ENCODE measurements around the gene GOLGA8M. TPM values are rescaled to one million over a fixed set of nuclear protein-coding genes. Genes with fewer than 3 reads are reported as not detected.
"Not testable (repeated sequence)": the region's sequence is repeated elsewhere in the genome, so short reads cannot be mapped to it uniquely, and the experiment has no call there.

The GOLGA8M gene
- total and polyA plus RNA-seq, 8 donors: 1.2 to 6.0 (median 3.2) TPM

DNA sequence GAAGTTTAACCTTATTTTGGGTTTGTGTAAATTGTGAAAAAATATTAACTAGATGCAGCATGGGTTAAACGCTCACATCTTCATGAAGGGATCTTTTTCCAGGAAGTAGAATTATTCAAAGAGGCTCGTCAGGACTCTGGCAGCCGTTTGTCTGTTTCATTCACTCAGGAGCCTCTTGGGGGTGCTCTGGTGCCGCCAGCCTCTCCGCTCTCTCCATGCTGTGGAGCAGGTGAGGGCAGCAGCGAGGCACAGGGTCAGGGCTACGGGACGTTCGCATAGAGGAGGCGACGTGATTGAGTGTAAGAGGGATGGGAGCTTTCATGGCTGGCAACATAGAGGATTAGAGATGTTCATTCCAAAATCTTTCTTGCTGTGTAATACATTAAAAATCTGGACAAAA lies 48.5 kb downstream of the GOLGA8M start:
- not testable (repeated sequence) for DNase-seq

DNA sequence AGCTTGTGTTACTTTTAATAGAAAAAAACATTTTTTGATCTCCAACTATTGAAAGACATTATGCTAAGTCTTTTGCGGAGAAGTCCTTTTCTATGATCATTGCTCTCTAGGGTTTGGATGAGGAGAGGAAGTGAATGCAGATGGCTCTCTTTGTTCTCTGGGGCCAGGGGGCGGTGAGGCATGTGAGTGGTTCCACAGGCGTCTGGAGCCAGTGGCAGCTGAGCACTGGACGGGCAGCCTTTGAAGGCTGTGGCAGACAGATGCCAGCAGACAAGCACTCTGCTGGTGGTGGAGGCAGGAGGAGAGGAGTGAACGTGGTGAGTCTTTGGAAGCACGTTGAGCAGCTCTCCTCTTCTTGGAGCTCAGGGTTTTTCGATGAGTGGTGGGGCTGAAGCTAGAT lies 51.5 kb downstream of the GOLGA8M start:
- H3K36me3 ChIP-seq; H3K4me3 ChIP-seq; DNase-seq; H3K4me1 ChIP-seq; ATAC-seq; intact Hi-C loops (cut with DNase I); H3K27me3 ChIP-seq; H3K9me3 ChIP-seq; H3K27ac ChIP-seq: not testable (repeated sequence)

More for the DNA sequence above, 48.5 kb downstream of the GOLGA8M start:
- ATAC-seq: peak; percentile 47
- H3K27ac ChIP-seq; H3K9me3 ChIP-seq; H3K36me3 ChIP-seq; H3K4me1 ChIP-seq; H3K27me3 ChIP-seq; intact Hi-C loops (cut with DNase I); H3K4me3 ChIP-seq: not testable (repeated sequence)

DNA sequence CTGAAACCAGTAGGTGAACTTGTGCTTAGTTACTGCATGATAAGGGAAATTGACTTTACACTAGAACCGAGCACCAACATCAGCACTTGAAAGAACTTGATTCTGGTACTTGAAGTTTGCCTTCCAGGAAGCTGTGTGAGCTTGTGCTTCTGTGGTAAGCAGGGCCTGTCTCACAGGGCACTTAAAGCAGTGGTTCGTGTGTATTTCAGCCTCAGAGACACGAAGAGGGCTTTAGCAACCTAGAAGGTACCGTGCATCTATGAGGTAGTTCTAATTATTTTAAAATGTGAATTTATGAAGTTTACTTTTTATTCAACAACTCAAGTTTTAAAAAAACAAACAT lies 56.2 kb downstream of the GOLGA8M start:
- ATAC-seq: peak; percentile 61
- intact Hi-C loops (cut with DNase I); H3K27me3 ChIP-seq: not testable (repeated sequence)

DNA sequence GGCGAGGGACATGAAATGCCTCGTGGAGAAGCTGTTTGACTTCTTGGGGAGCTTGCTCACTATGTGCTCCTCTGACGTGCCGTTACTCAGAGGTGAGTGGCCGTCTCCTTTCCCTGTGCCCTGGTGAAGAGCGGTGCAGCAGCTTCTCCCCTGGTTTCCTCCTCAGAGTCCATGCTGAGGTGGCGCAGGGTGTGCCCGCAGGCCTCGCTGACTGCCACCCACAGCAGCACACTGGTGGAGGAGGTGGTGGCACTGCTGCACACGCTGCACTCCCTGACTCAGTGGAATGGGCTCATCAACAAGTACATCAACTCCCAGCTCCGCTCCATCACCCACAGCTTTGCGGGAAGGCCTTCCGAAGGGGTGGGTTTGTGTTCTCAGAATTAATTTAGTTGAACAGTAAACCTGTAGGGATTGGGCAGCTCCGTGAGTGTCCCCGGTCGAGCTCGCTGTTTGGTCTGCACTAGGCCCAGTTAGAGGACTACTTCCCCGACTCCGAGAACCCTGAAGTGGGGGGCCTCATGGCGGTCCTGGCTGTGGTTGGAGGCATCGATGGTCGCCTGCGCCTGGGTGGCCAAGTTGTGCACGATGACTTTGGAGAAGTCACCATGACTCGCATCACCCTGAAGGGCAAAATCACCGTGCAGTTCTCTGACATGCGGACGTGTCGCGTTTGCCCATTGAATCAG lies 56.7 kb downstream of the GOLGA8M start:
- H3K4me3 ChIP-seq; intact Hi-C loops (cut with DNase I); H3K27me3 ChIP-seq; H3K27ac ChIP-seq; ATAC-seq; H3K9me3 ChIP-seq; H3K4me1 ChIP-seq: not testable (repeated sequence)
- peak in 1 of 4 donors; percentile 56 for DNase-seq
- peaks cover 0 to 13% of the 10 kb centered on the region in 2 donors for H3K36me3 ChIP-seq

More for the DNA sequence above, 56.2 kb downstream of the GOLGA8M start:
- DNase-seq, H3K4me3 ChIP-seq, H3K4me1 ChIP-seq, H3K27ac ChIP-seq, H3K9me3 ChIP-seq: not testable (repeated sequence)
- H3K36me3 ChIP-seq: peaks cover 0 to 13% of the 10 kb centered on the region in 2 donors

DNA sequence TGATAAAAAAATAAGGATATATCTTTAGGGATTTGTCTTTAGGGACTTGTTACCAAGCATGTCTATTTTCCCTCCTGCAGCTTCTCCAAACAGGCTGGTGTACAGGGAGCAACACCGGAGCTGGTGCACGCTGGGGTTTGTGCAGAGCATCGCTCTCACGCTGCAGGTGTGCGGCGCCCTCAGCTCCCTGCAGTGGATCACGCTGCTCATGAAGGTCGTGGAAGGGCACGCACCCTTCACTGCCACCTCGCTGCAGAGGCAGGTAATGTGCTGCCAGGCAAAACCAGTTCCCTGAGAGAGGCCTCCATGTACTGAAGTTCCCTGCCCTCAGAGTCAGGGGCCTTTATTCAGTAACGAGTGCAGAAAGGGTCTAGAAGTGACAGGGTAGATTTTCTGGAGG lies 58.0 kb downstream of the GOLGA8M start:
- DNase-seq; H3K27me3 ChIP-seq; H3K27ac ChIP-seq; H3K4me3 ChIP-seq; ATAC-seq; H3K4me1 ChIP-seq; H3K9me3 ChIP-seq; intact Hi-C loops (cut with DNase I): not testable (repeated sequence)
- H3K36me3 ChIP-seq: peaks cover 0 to 13% of the 10 kb centered on the region in 2 donors

DNA sequence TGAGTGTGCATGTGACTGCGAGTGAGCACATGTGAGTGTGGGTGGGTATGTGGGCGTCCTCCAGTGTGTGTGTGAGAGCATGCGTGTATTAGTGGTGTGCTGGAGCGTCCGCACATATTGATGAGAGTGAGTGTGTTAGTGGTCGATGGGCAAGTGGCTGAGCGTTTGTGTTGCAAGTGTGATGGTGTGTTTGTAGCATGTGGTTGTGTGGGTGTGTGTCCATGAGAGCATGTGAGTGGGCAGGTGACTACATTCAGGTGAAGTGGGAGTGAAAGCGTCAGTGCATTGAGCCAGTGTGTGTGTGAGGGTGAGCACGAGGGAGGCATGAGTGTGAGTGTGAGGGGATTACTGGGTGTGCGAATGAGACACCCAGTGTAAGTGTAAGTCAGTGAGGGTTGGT lies 59.7 kb downstream of the GOLGA8M start:
- H3K27ac ChIP-seq; intact Hi-C loops (cut with DNase I); ATAC-seq; H3K4me3 ChIP-seq; H3K27me3 ChIP-seq; DNase-seq; H3K9me3 ChIP-seq; H3K4me1 ChIP-seq: not testable (repeated sequence)
- peaks cover 0 to 13% of the 10 kb centered on the region in 2 donors for H3K36me3 ChIP-seq

Other genes starting within 250 kb of the GOLGA8M start
- gene GOLGA8G, start 179.4 kb downstream of the GOLGA8M start, total RNA-seq: not detected
- under 1 TPM in 5 of 6 donors, not detected in 1; 0.08 to 0.21 (median 0.11) TPM for gene GOLGA8G, start 179.4 kb downstream of the GOLGA8M start, polyA plus RNA-seq (ENCODE audit: insufficient read length in 6 of 6)
- not detected for gene GOLGA6L25, start 158.9 kb downstream of the GOLGA8M start, total RNA-seq
- not detected for gene GOLGA6L25, start 158.9 kb downstream of the GOLGA8M start, polyA plus RNA-seq (ENCODE audit: insufficient read length in 6 of 6)
- not detected for gene GOLGA6L7, start 136.2 kb upstream of the GOLGA8M start, total RNA-seq
- 1 to 10 TPM in 2 of 6 donors, under 1 TPM in 4; 0.33 to 1.4 (median 0.95) TPM for gene GOLGA6L7, start 136.2 kb upstream of the GOLGA8M start, polyA plus RNA-seq (ENCODE audit: insufficient read length in 6 of 6)
- 1 to 10 TPM; 3.9 to 4.9 TPM for gene APBA2, start 173.6 kb upstream of the GOLGA8M start, total RNA-seq
- gene APBA2, start 173.6 kb upstream of the GOLGA8M start, polyA plus RNA-seq (ENCODE audit: insufficient read length in 6 of 6): 10 to 100 TPM; 10.5 to 18.4 (median 11.5) TPM